Peyer's patch (tissue), 4 donors: ENCODE measurements around the gene TMBIM6. TPM values are rescaled to one million over a fixed set of nuclear protein-coding genes. Genes with fewer than 3 reads are reported as not detected.

ENCODE experiments used
- DNase-seq, 3 donors: peaks; one replicate each; pipeline ENCODE4 v3.0.0-alpha.2; 2017 to 2019
- H3K27ac ChIP-seq, 4 donors: fragments of 200-600 bp; sonication (generic); one replicate each; pipeline ENCODE4 v1.5.1; 2016 to 2019
- H3K27me3 ChIP-seq, 2 donors: fragments of 200-600 bp; sonication (generic); one replicate each; pipeline ENCODE4 v1.5.1; 2019
- H3K36me3 ChIP-seq, 3 donors: fragments of 200-600 bp; sonication (generic); one replicate each; pipeline ENCODE4 v1.5.1; 2016 to 2019
- H3K4me1 ChIP-seq, 4 donors: fragments of 200-600 bp; sonication (generic); one replicate each; pipeline ENCODE4 v1.5.1; 2016 to 2019
- H3K4me3 ChIP-seq, 4 donors: fragments of 200-600 bp; sonication (generic); 1 replicate in 3 of 4; 2 replicates in 1 of 4; pipeline ENCODE4 v1.5.1; 2016 to 2019; ENCODE audit warnings: mild to moderate bottlenecking in 1 of 4
- H3K9me3 ChIP-seq, 4 donors: fragments of 200-600 bp; sonication (generic); one replicate each; pipeline ENCODE4 v1.5.1; 2016 to 2019; ENCODE audit warnings: mild to moderate bottlenecking in 1 of 4
- CTCF ChIP-seq, 6 experiments: fragments of 450-650 bp in 4 of 6; fragments of 200-600 bp in 2 of 6; sonication (generic) in 1 of 6; IDR thresholded peaks; one replicate each; pipeline ENCODE4 v1.5.1; 2017 to 2019; ENCODE audit warnings: antibody characterized with exemption in 6 of 6, mild to moderate bottlenecking in 3 of 6, moderate library complexity in 1 of 6
- POLR2A ChIP-seq, 2 donors: fragments of 450-650 bp; IDR thresholded peaks; one replicate each; pipeline ENCODE4 v1.5.1; 2017; ENCODE audit warnings: antibody characterized with exemption in 2 of 2, mild to moderate bottlenecking in 2 of 2, moderate library complexity in 2 of 2
- total RNA-seq, 4 donors: library from RNA; depleted of rRNA; stranded (reverse); fragments of >200 nt; gene quantifications; one replicate each; pipeline ENCODE4 v1.1.0, GENCODE V29; 2016

TMBIM6 gene
- total RNA-seq, 4 donors from 2014 or later: 104 to 1,479 (median 689) TPM

GRCh38 chr12:49698619-49699545 lies 42.5 kb upstream of the TMBIM6 start:
- Histone ChIP-seq H3K9me3 (no peaks in the 10 kb centered on the region), H3K36me3 (no peaks in the 10 kb centered on the region), H3K27ac (peak overlapping the region; percentile 57 to 65 (median 58)), H3K4me3 (peak overlapping the region in 2 of 4 donors; percentile 11 to 14), H3K27me3 (no peaks in the 10 kb centered on the region), H3K4me1 (peaks cover 0 to 21% (median 8%) of the 10 kb centered on the region in 4 donors)
- TF ChIP-seq CTCF (IDR thresholded peaks at IDR 0.05): no peak
- no peak for TF ChIP-seq POLR2A (IDR thresholded peaks at IDR 0.05)
- DNase-seq: peak in 2 of 3 donors; percentile 66 to 73

GRCh38 chr12:49702009-49702408 lies 39.3 kb upstream of the TMBIM6 start:
- H3K27ac ChIP-seq: no peak overlapping the region
- H3K4me1 ChIP-seq: peaks cover 0 to 31% (median 14%) of the 10 kb centered on the region in 4 donors
- no peak overlapping the region for H3K4me3 ChIP-seq
- DNase-seq: no peak
- TF ChIP-seq POLR2A (IDR thresholded peaks at IDR 0.05) (no peak), CTCF (IDR thresholded peaks at IDR 0.05) (no peak)
- H3K27me3 ChIP-seq: no peaks in the 10 kb centered on the region
- H3K9me3 ChIP-seq: no peaks in the 10 kb centered on the region
- H3K36me3 ChIP-seq: no peaks in the 10 kb centered on the region

- Histone ChIP-seq H3K36me3 (no peaks in the 10 kb centered on the region), H3K27ac (peak overlapping the region in 1 of 4 donors; percentile 40), H3K9me3 (no peaks in the 10 kb centered on the region), H3K27me3 (no peaks in the 10 kb centered on the region), H3K4me1 (peaks cover 0 to 31% (median 14%) of the 10 kb centered on the region in 4 donors), H3K4me3 (no peak overlapping the region)
- no peak for DNase-seq
- TF ChIP-seq CTCF (IDR thresholded peaks at IDR 0.05) (no peak), POLR2A (IDR thresholded peaks at IDR 0.05) (no peak)
These were observed 38.6 kb upstream of the TMBIM6 start for GRCh38 chr12:49702676-49703215.

GRCh38 chr12:49703647-49704137 lies 37.7 kb upstream of the TMBIM6 start:
- no peak for TF ChIP-seq CTCF (IDR thresholded peaks at IDR 0.05)
- Histone ChIP-seq H3K9me3 (no peaks in the 10 kb centered on the region), H3K36me3 (no peaks in the 10 kb centered on the region), H3K4me1 (peaks cover 0 to 24% (median 11%) of the 10 kb centered on the region in 4 donors), H3K27me3 (no peaks in the 10 kb centered on the region), H3K27ac (peak overlapping the region in 2 of 4 donors; percentile 13 to 40), H3K4me3 (no peak overlapping the region)
- peak in 2 of 3 donors; percentile 48 to 50 for DNase-seq

- Histone ChIP-seq H3K9me3 (no peaks in the 10 kb centered on the region), H3K4me3 (peak overlapping the region; percentile 73 to 99 (median 90)), H3K4me1 (peaks cover 0 to 18% (median 8%) of the 10 kb centered on the region in 4 donors), H3K27me3 (no peaks in the 10 kb centered on the region), H3K27ac (peak overlapping the region; percentile 88 to 98 (median 90)), H3K36me3 (no peaks in the 10 kb centered on the region)
- DNase-seq: peak in 2 of 3 donors; percentile 40 to 62
- TF ChIP-seq CTCF (IDR thresholded peaks at IDR 0.05): no peak
- no peak for TF ChIP-seq POLR2A (IDR thresholded peaks at IDR 0.05)
These were observed 35.8 kb upstream of the TMBIM6 start for GRCh38 chr12:49705479-49706134.
